H1 (cell line): ENCODE results near the gene LRRC74B. TPM values are rescaled to one million over a fixed set of nuclear protein-coding genes. Genes with fewer than 3 reads are reported as not detected.

Experiments
- CTCF ChIA-PET: fragments of 300-600 bp; sonication (Branson Sonifier 250); formaldehyde crosslinking; loops from one replicate; lab custom pipeline; 2021; ENCODE audit not compliant: partially characterized antibody; lab: Charles Lee
- POLR2A ChIA-PET: fragments of 300-600 bp; sonication (Branson Sonifier 250); formaldehyde crosslinking; loops from one replicate; lab custom pipeline; 2021; ENCODE audit warnings: inconsistent platforms; ENCODE audit not compliant: partially characterized antibody; lab: Charles Lee
- DNase-seq, 2 experiments: peaks; one replicate each; pipeline versions ENCODE4 v3.0.0 to v3.0.0-alpha.2; 2010 to 2022; ENCODE audit warnings: low spot score in 2 of 2, low read depth in 1 of 2, mixed read lengths in 1 of 2
- FAIRE-seq: peaks from 2 replicates; lab custom pipeline; 2011; peaks lifted over from hg19 to GRCh38; lab: Jason Lieb, UNC
- H2AFZ ChIP-seq: 2 replicates; pipeline ENCODE4 v1.8.1; 2012; ENCODE audit warnings: low read length, inconsistent platforms
- H2AK5ac ChIP-seq: 2 replicates; pipeline ENCODE4 v1.6.1; 2013; ENCODE audit warnings: low read depth, low read length
- H2BK120ac ChIP-seq: replicated peaks from 2 replicates; pipeline ENCODE3; 2013; ENCODE audit warnings: low read depth, low read length, inconsistent platforms
- H2BK12ac ChIP-seq: 2 replicates; pipeline ENCODE4 v1.6.1; 2013; ENCODE audit warnings: low read depth, low read length
- H2BK15ac ChIP-seq: 2 replicates; pipeline ENCODE4 v1.6.1; 2013; ENCODE audit warnings: low read length
- H2BK20ac ChIP-seq: 2 replicates; pipeline ENCODE4 v1.6.1; 2013; ENCODE audit warnings: low read length
- H2BK5ac ChIP-seq: 2 replicates; pipeline ENCODE4 v1.6.1; 2013; ENCODE audit warnings: low read depth, low read length
- H3K14ac ChIP-seq: 2 replicates; pipeline ENCODE4 v1.6.1; 2013; ENCODE audit warnings: inconsistent platforms; ENCODE audit not compliant: insufficient read length
- H3K18ac ChIP-seq: 2 replicates; pipeline ENCODE4 v1.6.1; 2013; ENCODE audit warnings: low read length; ENCODE audit errors: extremely low read depth
- H3K23ac ChIP-seq: 2 replicates; pipeline ENCODE4 v1.6.1; 2013; ENCODE audit warnings: inconsistent platforms; ENCODE audit not compliant: insufficient read length
- H3K23me2 ChIP-seq: 2 replicates; pipeline ENCODE4 v1.6.1; 2013; ENCODE audit warnings: low read depth, low read length
- H3K27ac ChIP-seq: 2 replicates; pipeline ENCODE4 v1.6.1; 2011; ENCODE audit warnings: low read depth, low read length, inconsistent platforms
- H3K27me3 ChIP-seq, 4 experiments: replicated peaks in 1 of 4; 1 replicate in 1 of 4; 2 replicates in 3 of 4; pipeline versions ENCODE4 v1.6.1 to v1.8.1; 2011 to 2013; ENCODE audit warnings: low read length in 3 of 4, mild to moderate bottlenecking in 3 of 4, inconsistent platforms in 2 of 4, mixed read lengths in 2 of 4, moderate library complexity in 1 of 4; ENCODE audit not compliant: control insufficient read depth in 3 of 4, insufficient read depth in 3 of 4; ENCODE audit errors: extremely low read depth in 1 of 4
- H3K36me3 ChIP-seq, 4 experiments: 2 replicates each; pipeline versions ENCODE4 v1.6.1 to v1.8.1; 2011 to 2013; ENCODE audit warnings: mild to moderate bottlenecking in 4 of 4, low read length in 3 of 4, moderate library complexity in 2 of 4, control low read depth in 1 of 4, inconsistent platforms in 1 of 4; ENCODE audit not compliant: insufficient read depth in 4 of 4, control insufficient read depth in 2 of 4
- H3K4ac ChIP-seq: replicated peaks from 2 replicates; pipeline ENCODE3; 2013; ENCODE audit warnings: low read length, low read depth, mixed read lengths, inconsistent platforms; ENCODE audit not compliant: insufficient read length
- H3K4me1 ChIP-seq, 4 experiments: replicated peaks in 1 of 4; 1 replicate in 1 of 4; 2 replicates in 3 of 4; pipeline versions ENCODE4 v1.6.1 to v1.8.1; 2011 to 2013; ENCODE audit warnings: low read length in 3 of 4, inconsistent platforms in 2 of 4, mixed read lengths in 1 of 4; ENCODE audit not compliant: insufficient read depth in 4 of 4, control insufficient read depth in 3 of 4
- H3K4me2 ChIP-seq, 2 experiments: 2 replicates each; pipeline versions ENCODE4 v1.6.1 to v1.8.1; 2011 to 2013; ENCODE audit warnings: low read depth in 2 of 2, low read length in 2 of 2, control low read depth in 1 of 2, inconsistent platforms in 1 of 2, mild to moderate bottlenecking in 1 of 2; ENCODE audit not compliant: insufficient read depth in 1 of 2
- H3K4me3 ChIP-seq, 4 experiments: fragments of 200-600, 300-600 bp in 1 of 4; sonication (generic), shearing (Covaris generic), sonication (Bioruptor Twin) in 1 of 4; 2 replicates each; pipeline versions ENCODE4 v1.5.1 to v1.8.1; 2011 to 2016; ENCODE audit warnings: low read length in 4 of 4, low read depth in 3 of 4, control low read depth in 2 of 4, inconsistent platforms in 2 of 4, mild to moderate bottlenecking in 2 of 4, mixed read lengths in 1 of 4, moderate library complexity in 1 of 4; ENCODE audit not compliant: insufficient read depth in 2 of 4; ENCODE audit errors: extremely low read depth in 1 of 4
- H3K56ac ChIP-seq: replicated peaks from 2 replicates; pipeline ENCODE3; 2013; ENCODE audit warnings: low read depth, mild to moderate bottlenecking, mixed read lengths, low read length, inconsistent platforms; ENCODE audit not compliant: insufficient read length
- H3K79me1 ChIP-seq: 2 replicates; pipeline ENCODE4 v1.6.1; 2013; ENCODE audit warnings: low read depth, low read length, control low read depth
- H3K79me2 ChIP-seq, 2 experiments: 2 replicates each; pipeline versions ENCODE4 v1.6.1 to v1.8.1; 2012 to 2013; ENCODE audit warnings: low read length in 2 of 2, mild to moderate bottlenecking in 2 of 2, inconsistent platforms in 1 of 2; ENCODE audit not compliant: insufficient read depth in 2 of 2, control insufficient read depth in 1 of 2
- H3K9ac ChIP-seq, 4 experiments: replicated peaks in 1 of 4; 1 replicate in 1 of 4; 2 replicates in 3 of 4; pipeline versions ENCODE4 v1.6.1 to v1.8.1; 2011 to 2013; ENCODE audit warnings: low read depth in 3 of 4, low read length in 3 of 4, control low read depth in 2 of 4, mild to moderate bottlenecking in 2 of 4, moderate library complexity in 2 of 4, inconsistent platforms in 1 of 4; ENCODE audit errors: extremely low read depth in 1 of 4
- H3K9me3 ChIP-seq, 2 experiments: 2 replicates each; pipeline versions ENCODE4 v1.6.1 to v1.8.1; 2012 to 2013; ENCODE audit warnings: mild to moderate bottlenecking in 2 of 2, moderate library complexity in 2 of 2, control low read depth in 1 of 2, inconsistent platforms in 1 of 2, low read depth in 1 of 2, low read length in 1 of 2, mixed read lengths in 1 of 2; ENCODE audit not compliant: insufficient read depth in 2 of 2
- H4K20me1 ChIP-seq, 2 experiments: replicated peaks in 1 of 2; 2 replicates each; pipeline versions ENCODE3 to v1.8.1; 2011 to 2013; ENCODE audit warnings: inconsistent platforms in 2 of 2, low read length in 2 of 2, mild to moderate bottlenecking in 1 of 2; ENCODE audit not compliant: insufficient read depth in 2 of 2, control insufficient read depth in 1 of 2
- H4K5ac ChIP-seq: 2 replicates; pipeline ENCODE4 v1.6.1; 2013; ENCODE audit warnings: low read length, low read depth, mixed read lengths, inconsistent platforms; ENCODE audit not compliant: insufficient read length
- H4K8ac ChIP-seq: 2 replicates; pipeline ENCODE4 v1.8.0; 2013; ENCODE audit warnings: mild to moderate bottlenecking, moderate library complexity, low read length, inconsistent platforms; ENCODE audit not compliant: insufficient read depth; ENCODE audit errors: extremely low read depth
- H4K91ac ChIP-seq: replicated peaks from 2 replicates; pipeline ENCODE3; 2013; ENCODE audit warnings: low read length, mixed read lengths, inconsistent platforms; ENCODE audit not compliant: insufficient read length
- CBX5 ChIP-seq: fragments of 300-800, 300-1000 bp; sonication (generic); IDR thresholded peaks from 2 replicates; pipeline ENCODE4 v1.7.1; 2016; ENCODE audit warnings: antibody characterized with exemption, low read length, low read depth
- KDM4A ChIP-seq: IDR thresholded peaks from one replicate; pipeline ENCODE4 v1.7.1; 2012; ENCODE audit warnings: low read depth, mild to moderate bottlenecking, moderate library complexity, low read length, inconsistent platforms; ENCODE audit not compliant: severe bottlenecking
- KDM5A ChIP-seq: fragments of 200-600 bp; IDR thresholded peaks from 2 replicates; pipeline ENCODE4 v1.7.1; 2012; ENCODE audit warnings: mild to moderate bottlenecking, low read length, inconsistent platforms, mixed read lengths
- NANOG ChIP-seq: IDR thresholded peaks from 2 replicates; pipeline ENCODE4 v1.6.1; 2011; ENCODE audit warnings: low read length, low read depth, mild to moderate bottlenecking, inconsistent platforms; ENCODE audit not compliant: insufficient read depth, poor library complexity, severe bottlenecking
- PHF8 ChIP-seq: fragments of 200-600 bp; sonication (generic); conservative IDR thresholded peaks from 2 replicates; pipeline ENCODE4 v1.7.1; 2012; ENCODE audit warnings: low read depth, mild to moderate bottlenecking, inconsistent platforms, low read length, moderate library complexity
- RBBP5 ChIP-seq: IDR thresholded peaks from 2 replicates; pipeline ENCODE4 v1.7.1; 2012; ENCODE audit warnings: low read depth, mild to moderate bottlenecking, inconsistent platforms, low read length, moderate library complexity, borderline replicate concordance
- RXRA ChIP-seq: IDR thresholded peaks from 2 replicates; pipeline ENCODE4 v1.6.1; 2011; ENCODE audit warnings: low read depth, mild to moderate bottlenecking, low read length, moderate library complexity; ENCODE audit not compliant: insufficient read depth
- SAP30 ChIP-seq: fragments of 300-600 bp; sonication (generic); IDR thresholded peaks from 2 replicates; pipeline ENCODE4 v1.7.1; 2012; ENCODE audit warnings: low read length, moderate library complexity, mild to moderate bottlenecking, inconsistent platforms; ENCODE audit not compliant: insufficient read depth, insufficient replicate concordance
- TBP ChIP-seq: IDR thresholded peaks from 2 replicates; pipeline ENCODE4 v1.6.1; 2011; ENCODE audit warnings: low read depth, low read length, improper control_type of control experiment
- TCF12 ChIP-seq: IDR thresholded peaks from 2 replicates; pipeline ENCODE4 v1.6.1; 2011; ENCODE audit warnings: low read depth, mild to moderate bottlenecking, low read length
- USF2 ChIP-seq: IDR thresholded peaks from 2 replicates; pipeline ENCODE4 v1.6.1; 2011; ENCODE audit warnings: low read length, improper control_type of control experiment
- WGBS, 2 experiments: shearing (Covaris generic) in 1 of 2; methylation state at CpG; one replicate each; pipeline versions ENCODE4 v1.1.6 to v1.1.7; 2013 to 2015; ENCODE audit warnings: low lambda C conversion rate in 2 of 2, mixed read lengths in 2 of 2, inconsistent platforms in 1 of 2, low coverage in 1 of 2, missing lambda C conversion rate in 1 of 2; ENCODE audit not compliant: insufficient replicate concordance in 2 of 2, insufficient coverage in 1 of 2, insufficient read length in 1 of 2; ENCODE audit errors: extremely low coverage in 1 of 2, missing lambda C conversion rate in 1 of 2; 5-methylcytosine and 5-hydroxymethylcytosine counted together
- polyA plus RNA-seq, 7 experiments: library from polyadenylated mRNA; depleted of rRNA in 3 of 7; stranded (reverse) in 5 of 7; unstranded in 2 of 7; fragments of >200 nt in 5 of 7; fragments of 200-250 nt in 2 of 7; gene quantifications; 1 replicate in 5 of 7; 2 replicates in 1 of 7; 4 replicates in 1 of 7; pipeline versions ENCODE4 v1.2.1 to v1.2.3, GENCODE V29; 2011 to 2013; ENCODE audit warnings: missing spikeins in 2 of 7, mixed read lengths in 2 of 7
- total RNA-seq: library from RNA; stranded (reverse); fragmentation: NEBNext Ultra II Directional; extraction: Animal tissue kit (Norgen Biotek cat#: 25700); gene quantifications from 2 replicates; pipeline ENCODE4 v1.2.1, GENCODE V29; 2021

The LRRC74B gene
- total and polyA plus RNA-seq, 2 of the 8 experiments (the other 6 are each of a cell fraction or from before 2014, with no cell fraction given) = not detected

- WGBS, 2 experiments = 9% methylated on average over 17 of the region's 17 CpGs; no CpG with 5 or more reads in 1 of the 2 experiments
- H3K18ac ChIP-seq = no peak overlapping the region
- no peak overlapping the region for H2BK5ac ChIP-seq
- H3K23ac ChIP-seq = no peak overlapping the region
- no peak overlapping the region for H2BK12ac ChIP-seq
- H2AFZ ChIP-seq = no peak overlapping the region
- H3K27ac ChIP-seq = no peak overlapping the region
- H3K36me3 ChIP-seq = no peaks in the 10 kb centered on the region
- H3K14ac ChIP-seq = no peak overlapping the region
- H3K9me3 ChIP-seq = no peaks in the 10 kb centered on the region
- H4K20me1 ChIP-seq = peaks cover 0 to 1% of the 10 kb centered on the region in 2 experiments
- DNase-seq = peak; percentile 80 to 96
- no peak overlapping the region for H3K9ac ChIP-seq
- H2BK120ac ChIP-seq = no peak overlapping the region
- no peak overlapping the region for H4K91ac ChIP-seq
- H3K4ac ChIP-seq = no peak overlapping the region
- H3K27me3 ChIP-seq = peaks cover 0 to 6% (median 0%) of the 10 kb centered on the region in 4 experiments; a peak in 1 of 7 replicates
- no peaks in the 10 kb centered on the region; the same call in 1 of the 2 replicates for H3K23me2 ChIP-seq
- no peak overlapping the region for H4K5ac ChIP-seq
- peak; percentile 62 for FAIRE-seq
- H3K4me2 ChIP-seq = peak overlapping the region in 1 of 2 experiments; percentile 36; a peak in 1 of 4 replicates
- no peak overlapping the region for H4K8ac ChIP-seq
- H2BK15ac ChIP-seq = no peak overlapping the region
- H3K79me1 ChIP-seq = no peaks in the 10 kb centered on the region
- POLR2A ChIA-PET = no interaction called here
- CTCF ChIA-PET = interaction anchor here (0.6 to 2.0 kb wide), 19 partner anchors 10 to 593 kb away, joined by 3 to 9 read pairs (median 4); partner anchors contain the start of gene CCDC116
- H3K4me3 ChIP-seq = peak overlapping the region in 1 of 4 experiments; percentile 21; a peak in 1 of 8 replicates
- H2AK5ac ChIP-seq = no peak overlapping the region
- peaks cover 0 to 6% (median 2%) of the 10 kb centered on the region in 4 experiments; a peak in 2 of 7 replicates for H3K4me1 ChIP-seq
- H2BK20ac ChIP-seq = no peak overlapping the region
- no peaks in the 10 kb centered on the region for H3K79me2 ChIP-seq
- no peak overlapping the region for H3K56ac ChIP-seq
- TF ChIP-seq CBX5 = no peak
- no peak for TF ChIP-seq RBBP5
- TF ChIP-seq SAP30 = no peak
- TF ChIP-seq TCF12 = peak; percentile 78; the same call in 1 of the 2 replicates
- TF ChIP-seq KDM5A = no peak
- no peak for TF ChIP-seq KDM4A
- no peak for TF ChIP-seq PHF8
- no peak for TF ChIP-seq NANOG
- TF ChIP-seq USF2 = 0 out of 2 replicates have a peak, but pooled peaks have one; percentile 4
- no peak for TF ChIP-seq RXRA
- peak; percentile 52; the same call in 1 of the 2 replicates for TF ChIP-seq TBP
Observed at GRCh38 chr22:21102659-21103267, 57.0 kb downstream of the LRRC74B start.
